GM12878 (cell line): ENCODE measurements around the gene NRBP1. TPM values are rescaled to one million over a fixed set of nuclear protein-coding genes. Genes with fewer than 3 reads are reported as not detected.

ENCODE experiments used
- ATAC-seq: fragments of 200-7000 bp; cut with Tn5 transposase; 3 replicates; pipeline ENCODE4 v1.9.1; 2020; ENCODE audit warnings: mild to moderate bottlenecking, moderate library complexity
- BruUV-seq: library from RNA; stranded (reverse); fragments of 400-500 nt; replicated peaks from 2 replicates; lab custom pipeline; 2021; lab: Mats Ljungman, UMichigan
- CTCF ChIA-PET: fragments of 300-600 bp; sonication (Branson Sonifier 250); formaldehyde crosslinking; extraction: SDS; loops from one replicate; lab custom pipeline; 2021; ENCODE audit warnings: inconsistent platforms; lab: Yijun Ruan, JAX
- POLR2A ChIA-PET: fragments of 350-600 bp; formaldehyde crosslinking; extraction: SDS; loops from one replicate; lab custom pipeline; 2021; ENCODE audit warnings: inconsistent platforms; lab: Charles Lee
- RAD21 ChIA-PET: fragments of 300-600 bp; sonication (Branson Sonifier 250); formaldehyde crosslinking; loops from one replicate; lab custom pipeline; 2023; ENCODE audit warnings: antibody characterized with exemption; ENCODE audit not compliant: unreplicated experiment; lab: Charles Lee
- SMC1A ChIA-PET: fragments of 300-600 bp; sonication (Branson Sonifier 250); formaldehyde crosslinking; loops from one replicate; lab custom pipeline; 2023; ENCODE audit not compliant: unreplicated experiment, uncharacterized antibody; lab: Charles Lee
- DNase-seq: peaks from one replicate; pipeline ENCODE4 v3.0.0-alpha.2; 2011; ENCODE audit warnings: low read depth, low spot score
- FAIRE-seq: peaks from 3 replicates; lab custom pipeline; 2011; peaks lifted over from hg19 to GRCh38; lab: Jason Lieb, UNC
- H2AFZ ChIP-seq: 2 replicates; pipeline ENCODE4 v1.6.0; 2011; ENCODE audit warnings: low read depth, low read length, control low read depth; ENCODE audit not compliant: control insufficient read depth
- H3K27ac ChIP-seq: 2 replicates; pipeline ENCODE4 v1.5.1; 2011; ENCODE audit warnings: control low read depth; ENCODE audit not compliant: control insufficient read depth, insufficient read depth
- H3K27me3 ChIP-seq, 2 experiments: replicated peaks in 1 of 2; 2 replicates each; pipeline versions ENCODE4 v1.6.0 to v1.6.1; 2011; ENCODE audit warnings: low read length in 1 of 2; ENCODE audit not compliant: control insufficient read depth in 2 of 2, insufficient read depth in 2 of 2
- H3K36me3 ChIP-seq, 2 experiments: 2 replicates each; pipeline ENCODE4 v1.5.1; 2011; ENCODE audit warnings: low read length in 1 of 2; ENCODE audit not compliant: control insufficient read depth in 2 of 2, insufficient read depth in 2 of 2
- H3K4me1 ChIP-seq: 2 replicates; pipeline ENCODE4 v1.6.1; 2011; ENCODE audit warnings: mild to moderate bottlenecking, low read length, moderate library complexity, mixed read lengths; ENCODE audit not compliant: control insufficient read depth, insufficient read depth
- H3K4me2 ChIP-seq: 2 replicates; pipeline ENCODE4 v1.6.0; 2011; ENCODE audit warnings: control low read depth; ENCODE audit not compliant: control insufficient read depth, insufficient read depth
- H3K4me3 ChIP-seq: fragments of 200-600 bp; sonication (generic); 2 replicates; pipeline ENCODE4 v1.5.1; 2016
- H3K79me2 ChIP-seq: 2 replicates; pipeline ENCODE4 v1.6.0; 2011; ENCODE audit warnings: low read length; ENCODE audit not compliant: control insufficient read depth, insufficient read depth
- H3K9ac ChIP-seq: 2 replicates; pipeline ENCODE4 v1.8.0; 2011; ENCODE audit warnings: low read length, control low read depth, mixed read lengths; ENCODE audit not compliant: control insufficient read depth, insufficient read depth
- H3K9me3 ChIP-seq: replicated peaks from 3 replicates; pipeline ENCODE4 v1.5.1; 2011; ENCODE audit warnings: mild to moderate bottlenecking, low read length; ENCODE audit not compliant: control insufficient read depth, insufficient read depth
- H4K20me1 ChIP-seq: 2 replicates; pipeline ENCODE4 v1.6.0; 2011; ENCODE audit not compliant: control insufficient read depth, insufficient read depth
- BACH1 ChIP-seq: fragments of 450-650 bp; IDR thresholded peaks from 2 replicates; pipeline ENCODE4 v1.6.1; 2017; ENCODE audit warnings: mild to moderate bottlenecking, borderline replicate concordance
- BCL3 ChIP-seq: IDR thresholded peaks from 2 replicates; pipeline ENCODE4 v1.6.1; 2011; ENCODE audit warnings: borderline replicate concordance, low read depth, mild to moderate bottlenecking, moderate library complexity, low read length; ENCODE audit not compliant: insufficient read depth, poor library complexity, severe bottlenecking
- FOS ChIP-seq: IDR thresholded peaks from 3 replicates; pipeline ENCODE4 v1.6.1; 2011; ENCODE audit warnings: borderline replicate concordance; ENCODE audit not compliant: insufficient read length; ENCODE audit errors: extremely low read depth
- IRF5 ChIP-seq: fragments of 450-650 bp; IDR thresholded peaks from 2 replicates; pipeline ENCODE4 v1.6.1; 2017; ENCODE audit warnings: borderline replicate concordance
- MAX ChIP-seq: IDR thresholded peaks from 2 replicates; pipeline ENCODE4 v1.6.1; 2012; ENCODE audit warnings: low read depth, low read length, improper control_type of control experiment
- MEF2B ChIP-seq: fragments of 450-650 bp; IDR thresholded peaks from 2 replicates; pipeline ENCODE4 v1.6.1; 2018; ENCODE audit warnings: mild to moderate bottlenecking, moderate library complexity; ENCODE audit not compliant: partially characterized antibody, poor library complexity, severe bottlenecking
- MTA3 ChIP-seq: IDR thresholded peaks from 2 replicates; pipeline ENCODE4 v1.6.1; 2012; ENCODE audit warnings: low read length, inconsistent platforms, borderline replicate concordance
- NR2F1 ChIP-seq: fragments of 450-650 bp; conservative IDR thresholded peaks from 2 replicates; pipeline ENCODE4 v1.6.1; 2017; ENCODE audit warnings: mild to moderate bottlenecking
- SMAD1 ChIP-seq: fragments of 450-650 bp; IDR thresholded peaks from 2 replicates; pipeline ENCODE4 v1.6.1; 2018; ENCODE audit warnings: mild to moderate bottlenecking, low read depth; ENCODE audit not compliant: partially characterized antibody
- ZBTB4 ChIP-seq: fragments of 450-650 bp; formaldehyde crosslinking; IDR thresholded peaks from 2 replicates; pipeline ENCODE4 v1.4.0; 2022; ENCODE audit warnings: mild to moderate bottlenecking, moderate library complexity
- WGBS: methylation state at CpG from one replicate; pipeline ENCODE4 v1.1.6; 2016; ENCODE audit warnings: low lambda C conversion rate; ENCODE audit not compliant: insufficient replicate concordance, insufficient coverage; ENCODE audit errors: missing lambda C conversion rate; 5-methylcytosine and 5-hydroxymethylcytosine counted together
- in situ Hi-C: fragments of 300-500 bp; cut with MboI; formaldehyde crosslinking; loops from 9 replicates; pipeline ENCODE4 v1.14.3; 2018; ENCODE audit warnings: mixed read lengths
- intact Hi-C: fragments of 100-400 bp; cut with micrococcal nuclease; formaldehyde crosslinking; loops from one replicate; pipeline ENCODE4 v1.14.2; 2022; ENCODE audit not compliant: unreplicated experiment
- polyA plus RNA-seq, 11 experiments: library from polyadenylated mRNA; depleted of rRNA in 4 of 11; unstranded in 6 of 11; stranded (reverse) in 5 of 11; fragments of >200 nt; fragmentation: Nextera tagmentation in 4 of 11; fragmentation: Illumina TruSeq in 1 of 11; extraction: Ambion mirVana in 4 of 11; extraction: Trizol in 1 of 11; gene quantifications; 1 replicate in 1 of 11; 2 replicates in 10 of 11; pipeline versions ENCODE4 v1.2.1 to v1.2.3, GENCODE V29; 2011 to 2016; ENCODE audit warnings: inconsistent platforms in 2 of 11, missing spikeins in 2 of 11, low read depth in 1 of 11
- total RNA-seq, 4 experiments: library from RNA; depleted of rRNA in 3 of 4; stranded (reverse); fragments of >200 nt in 3 of 4; fragmentation: Illumina TruSeq in 1 of 4; extraction: Trizol in 1 of 4; gene quantifications; 2 replicates each; pipeline versions ENCODE4 v1.2.1 to v1.2.3, GENCODE V29; 2013 to 2021

Gene NRBP1
- total and polyA plus RNA-seq, 10 of the 15 experiments (the other 5 are each of a cell fraction or from before 2014, with no cell fraction given), result 5.7 to 136 (median 66.1) TPM

- Histone ChIP-seq H3K4me3 (peak within 1 kb of the TSS; percentile 69), H3K27me3 (no peaks in the 10 kb centered on the region), H3K27ac (peak within 1 kb of the TSS; percentile 96), H3K36me3 (peaks cover 39 to 47% of the 10 kb centered on the region in 2 experiments), H3K79me2 (peaks cover 15% of the 10 kb centered on the region), H2AFZ (peak within 1 kb of the TSS; percentile 79), H3K4me1 (peaks cover 9% of the 10 kb centered on the region; the same call in 1 of the 2 replicates), H3K9me3 (no peaks in the 10 kb centered on the region), H3K9ac (peak within 1 kb of the TSS; percentile 96), H3K4me2 (peak within 1 kb of the TSS; percentile 97), H4K20me1 (no peaks in the 10 kb centered on the region; the same call in 1 of the 2 replicates)
- ChIA-PET SMC1A (interaction anchor here (1.0 to 3.1 kb wide), 3 partner anchors 9 to 30 kb away, joined by 3 to 9 read pairs (median 4); no protein-coding TSS in a partner anchor), RAD21 (interaction anchor here (0.5 to 1.4 kb wide), 6 partner anchors 9 to 997 kb away, joined by 3 to 5 read pairs (median 4); partner anchors contain the start of genes NRBP1 and SNX17), CTCF (interaction anchor here (1.3 to 2.8 kb wide), 2 partner anchors 10 to 51 kb away, joined by 4 to 14 read pairs; no protein-coding TSS in a partner anchor), POLR2A (interaction anchor here (0.7 to 2.8 kb wide), 8 partner anchors 9 to 1135 kb away, joined by 3 to 23 read pairs (median 7); partner anchors contain the start of genes EIF2B4, GTF3C2, NRBP1 and PPM1G)
- peak; percentile 80 for FAIRE-seq
- in situ Hi-C loops, result no loop called here
- BruUV-seq, result no TSS peak
- DNase-seq, result peak; percentile 55
- intact Hi-C loops, result loop anchor here (1.0 kb wide), 1 partner anchor 11 kb away; the partner anchor contains the start of genes EIF2B4 and SNX17
- peak; percentile 95 for ATAC-seq
- 29% methylated on average over 67 of the region's 67 CpGs for WGBS
- TF ChIP-seq BACH1 (peak; percentile 88), NR2F1 (peak; percentile 58; the same call in 1 of the 2 replicates), BCL3 (peak; percentile 82), MAX (peak; percentile 61; the same call in 1 of the 2 replicates), SMAD1 (no peak), ZBTB4 (CRISPR knock-in tag) (no peak), IRF5 (no peak), FOS (no peak), MEF2B (peak; percentile 9), MTA3 (no peak)
Measured at GRCh38 chr2:27380626-27381545, 47.5 kb upstream of the NRBP1 start, which contains the start of gene ZNF513. Gene ZNF513 (minus strand): TSS chr2:27380734. CDS start chr2:27380526, 208 bp downstream.
